Mesenchymal stem cell (in vitro differentiated cells and primary cell): ENCODE measurements around the gene HSFX3.
"Not testable (repeated sequence)": the region's sequence is repeated elsewhere in the genome, so short reads cannot be mapped to it uniquely, and the experiment has no call there.

ENCODE experiments used
- DNase-seq: peaks from one replicate; pipeline ENCODE4 v3.0.0-alpha.2; 2013
- H2AFZ ChIP-seq: one replicate; pipeline ENCODE4 v1.6.1; 2013; ENCODE audit warnings: low read depth, mild to moderate bottlenecking, control low read depth, inconsistent platforms, low read length, moderate library complexity
- H2AK5ac ChIP-seq: 2 replicates; pipeline ENCODE4 v1.6.1; 2013; ENCODE audit warnings: low read length, moderate library complexity, mild to moderate bottlenecking, inconsistent platforms; ENCODE audit not compliant: severe bottlenecking
- H2BK120ac ChIP-seq: one replicate; pipeline ENCODE4 v1.6.1; 2013; ENCODE audit warnings: low read depth, mild to moderate bottlenecking, inconsistent platforms, low read length, moderate library complexity
- H2BK12ac ChIP-seq, 2 experiments: one replicate each; pipeline ENCODE4 v1.6.1; 2013; ENCODE audit warnings: inconsistent platforms in 2 of 2, low read length in 2 of 2, mild to moderate bottlenecking in 2 of 2, moderate library complexity in 2 of 2, control low read depth in 1 of 2
- H2BK15ac ChIP-seq: one replicate; pipeline ENCODE4 v1.6.1; 2013; ENCODE audit warnings: mild to moderate bottlenecking, low read depth, inconsistent platforms; ENCODE audit not compliant: poor library complexity, severe bottlenecking
- H2BK5ac ChIP-seq: 2 replicates; pipeline ENCODE4 v1.6.1; 2013; ENCODE audit warnings: low read depth, mild to moderate bottlenecking, low read length, control low read depth, inconsistent platforms; ENCODE audit not compliant: poor library complexity, severe bottlenecking
- H3K14ac ChIP-seq, 2 experiments: one replicate each; pipeline ENCODE4 v1.6.1; 2013; ENCODE audit warnings: inconsistent platforms in 2 of 2, low read length in 2 of 2, control low read depth in 1 of 2, mild to moderate bottlenecking in 1 of 2, moderate library complexity in 1 of 2
- H3K18ac ChIP-seq, 2 experiments: one replicate each; pipeline ENCODE4 v1.6.1; 2013; ENCODE audit warnings: inconsistent platforms in 2 of 2, low read length in 2 of 2, control low read depth in 1 of 2, low read depth in 1 of 2, mild to moderate bottlenecking in 1 of 2
- H3K23ac ChIP-seq, 2 experiments: one replicate each; pipeline ENCODE4 v1.6.1; 2013; ENCODE audit warnings: inconsistent platforms in 2 of 2, low read length in 2 of 2, mild to moderate bottlenecking in 2 of 2, moderate library complexity in 2 of 2, control low read depth in 1 of 2
- H3K27ac ChIP-seq: 2 replicates; pipeline ENCODE4 v1.5.1; 2013; ENCODE audit warnings: mild to moderate bottlenecking, moderate library complexity, low read length, control low read depth, inconsistent platforms; ENCODE audit not compliant: poor library complexity, severe bottlenecking
- H3K27me3 ChIP-seq, 2 experiments: 2 replicates each; pipeline versions ENCODE4 v1.6.1 to v1.7.0; 2013; ENCODE audit warnings: low read length in 2 of 2, mild to moderate bottlenecking in 2 of 2, moderate library complexity in 2 of 2, control low read depth in 1 of 2, inconsistent platforms in 1 of 2; ENCODE audit not compliant: control insufficient read depth in 1 of 2, insufficient read depth in 1 of 2
- H3K36me3 ChIP-seq, 2 experiments: 2 replicates each; pipeline versions ENCODE4 v1.6.1 to v1.7.0; 2013; ENCODE audit warnings: low read length in 2 of 2, control low read depth in 1 of 2, inconsistent platforms in 1 of 2, low read depth in 1 of 2, mild to moderate bottlenecking in 1 of 2; ENCODE audit not compliant: insufficient read depth in 2 of 2, control insufficient read depth in 1 of 2
- H3K4ac ChIP-seq, 2 experiments: one replicate each; pipeline ENCODE4 v1.6.1; 2013; ENCODE audit warnings: inconsistent platforms in 2 of 2, low read length in 2 of 2, mild to moderate bottlenecking in 2 of 2, moderate library complexity in 2 of 2, control low read depth in 1 of 2, low read depth in 1 of 2
- H3K4me1 ChIP-seq: 2 replicates; pipeline ENCODE4 v1.6.1; 2013; ENCODE audit warnings: low read depth, low read length, control low read depth; ENCODE audit not compliant: control insufficient read depth, insufficient read depth
- H3K4me2 ChIP-seq: 2 replicates; pipeline ENCODE4 v1.6.1; 2013; ENCODE audit warnings: low read length, mild to moderate bottlenecking, inconsistent platforms; ENCODE audit not compliant: poor library complexity, severe bottlenecking
- H3K4me3 ChIP-seq, 2 experiments: 2 replicates each; pipeline versions ENCODE4 v1.5.1 to v1.7.0; 2013; ENCODE audit warnings: low read length in 2 of 2, mild to moderate bottlenecking in 2 of 2, control low read depth in 1 of 2, low read depth in 1 of 2; ENCODE audit not compliant: insufficient read depth in 1 of 2
- H3K79me1 ChIP-seq: replicated peaks from 2 replicates; pipeline ENCODE4 v1.6.1; 2013; ENCODE audit warnings: mild to moderate bottlenecking, control low read depth, low read length, inconsistent platforms; ENCODE audit not compliant: poor library complexity, severe bottlenecking
- H3K9ac ChIP-seq: 2 replicates; pipeline ENCODE4 v1.7.0; 2013; ENCODE audit warnings: mild to moderate bottlenecking, low read length, moderate library complexity
- H3K9me3 ChIP-seq: 2 replicates; pipeline ENCODE4 v1.7.0; 2013; ENCODE audit warnings: mild to moderate bottlenecking, low read length; ENCODE audit not compliant: control insufficient read depth
- H4K8ac ChIP-seq: one replicate; pipeline ENCODE4 v1.6.1; 2013; ENCODE audit warnings: inconsistent platforms, mild to moderate bottlenecking, low read length, moderate library complexity
- H4K91ac ChIP-seq: one replicate; pipeline ENCODE4 v1.6.1; 2013; ENCODE audit warnings: mild to moderate bottlenecking, low read length, inconsistent platforms
- WGBS: methylation state at CpG from one replicate; pipeline ENCODE4 v1.1.7; 2013; ENCODE audit warnings: mixed read lengths; 5-methylcytosine and 5-hydroxymethylcytosine counted together

The HSFX3 gene

GRCh38 chrX:149537474-149537873 lies 12.2 kb downstream of the HSFX3 start:
- not testable (repeated sequence) for H3K23ac ChIP-seq, H3K9ac ChIP-seq, H2AFZ ChIP-seq, H2BK120ac ChIP-seq, H3K9me3 ChIP-seq, H3K4ac ChIP-seq, H3K27ac ChIP-seq, H3K18ac ChIP-seq, H2BK12ac ChIP-seq, H2AK5ac ChIP-seq, H3K14ac ChIP-seq, H2BK15ac ChIP-seq, H3K79me1 ChIP-seq, H3K4me3 ChIP-seq, H3K4me1 ChIP-seq, DNase-seq, H4K91ac ChIP-seq, H3K4me2 ChIP-seq, H2BK5ac ChIP-seq, H4K8ac ChIP-seq, H3K27me3 ChIP-seq
- peaks cover 5 to 12% of the 10 kb centered on the region in 2 experiments for H3K36me3 ChIP-seq
- WGBS, result no CpG with 5 or more reads among the region's 11 CpGs

- H3K36me3 ChIP-seq, result peaks cover 9 to 16% of the 10 kb centered on the region in 2 experiments
- H4K91ac ChIP-seq, H2BK15ac ChIP-seq, H4K8ac ChIP-seq, H3K4me2 ChIP-seq, H3K27me3 ChIP-seq, H3K27ac ChIP-seq, H2AFZ ChIP-seq, H3K4me1 ChIP-seq, H3K4ac ChIP-seq, DNase-seq, H2BK5ac ChIP-seq, H3K9ac ChIP-seq, H2BK12ac ChIP-seq, H3K18ac ChIP-seq, H3K23ac ChIP-seq, H3K9me3 ChIP-seq, H3K14ac ChIP-seq, H3K4me3 ChIP-seq, H3K79me1 ChIP-seq, H2AK5ac ChIP-seq, H2BK120ac ChIP-seq: not testable (repeated sequence)
- 83% methylated on average over 3 of the region's 3 CpGs for WGBS
These were observed 14.7 kb downstream of the HSFX3 start for GRCh38 chrX:149534926-149535602.

- not testable (repeated sequence) for H3K9me3 ChIP-seq, H3K9ac ChIP-seq, H3K23ac ChIP-seq, H2BK120ac ChIP-seq, H3K14ac ChIP-seq, H2BK15ac ChIP-seq, H3K4me1 ChIP-seq, H3K79me1 ChIP-seq, H4K91ac ChIP-seq, H2BK12ac ChIP-seq, H4K8ac ChIP-seq, H3K27ac ChIP-seq, H3K18ac ChIP-seq, DNase-seq, H2AFZ ChIP-seq, H3K4ac ChIP-seq, H2AK5ac ChIP-seq, H3K4me2 ChIP-seq, H3K27me3 ChIP-seq, H2BK5ac ChIP-seq, H3K4me3 ChIP-seq
- H3K36me3 ChIP-seq, result peaks cover 9 to 18% of the 10 kb centered on the region in 2 experiments
- 98% methylated on average over 7 of the region's 11 CpGs for WGBS
These were observed 15.7 kb downstream of the HSFX3 start for GRCh38 chrX:149533999-149534398.

GRCh38 chrX:149532868-149533267 lies 16.9 kb downstream of the HSFX3 start:
- H2BK120ac ChIP-seq, H3K4ac ChIP-seq, H4K91ac ChIP-seq, H2AK5ac ChIP-seq, H4K8ac ChIP-seq, DNase-seq, H2AFZ ChIP-seq, H3K27me3 ChIP-seq, H3K27ac ChIP-seq, H3K9me3 ChIP-seq, H3K4me1 ChIP-seq, H3K4me2 ChIP-seq, H3K9ac ChIP-seq, H3K18ac ChIP-seq, H2BK15ac ChIP-seq, H3K14ac ChIP-seq, H2BK12ac ChIP-seq, H3K79me1 ChIP-seq, H3K23ac ChIP-seq, H3K4me3 ChIP-seq, H2BK5ac ChIP-seq: not testable (repeated sequence)
- peaks cover 9 to 20% of the 10 kb centered on the region in 2 experiments for H3K36me3 ChIP-seq
- no CpG with 5 or more reads among the region's 3 CpGs for WGBS
